GM06990 (cell line): ENCODE data around the gene PTPRM.

ENCODE experiments used
- DNase-seq: peaks from one replicate; pipeline ENCODE4 v3.0.0-alpha.2; 2011; ENCODE audit not compliant: insufficient read length; ENCODE audit errors: extremely low read depth
- H3K27me3 ChIP-seq: replicated peaks from 2 replicates; pipeline ENCODE4 v1.6.0; 2011; ENCODE audit warnings: low read length; ENCODE audit not compliant: control insufficient read depth, insufficient read depth
- H3K36me3 ChIP-seq: 2 replicates; pipeline ENCODE4 v1.5.1; 2011; ENCODE audit warnings: low read length; ENCODE audit not compliant: control insufficient read depth, insufficient read depth
- H3K4me3 ChIP-seq: replicated peaks from 2 replicates; pipeline ENCODE4 v1.5.1; 2011; ENCODE audit warnings: low read depth, mild to moderate bottlenecking, control low read depth, low read length
- TF ChIP-seq, protein P1 (sequence below): IDR thresholded peaks from 2 replicates; pipeline ENCODE4 v1.5.1; 2011; ENCODE audit warnings: low read length, control low read depth, mild to moderate bottlenecking, inconsistent platforms; ENCODE audit not compliant: insufficient read depth, poor library complexity, severe bottlenecking

Gene PTPRM

GRCh38 chr18:8300751-8301410, 733.8 kb downstream of the PTPRM start:
- DNase-seq, result no peak

GRCh38 chr18:8301427-8302172, 734.5 kb downstream of the PTPRM start:
- DNase-seq, result no peak
- H3K36me3 ChIP-seq, result no peaks in the 10 kb centered on the region
- TF ChIP-seq, protein P1, sequence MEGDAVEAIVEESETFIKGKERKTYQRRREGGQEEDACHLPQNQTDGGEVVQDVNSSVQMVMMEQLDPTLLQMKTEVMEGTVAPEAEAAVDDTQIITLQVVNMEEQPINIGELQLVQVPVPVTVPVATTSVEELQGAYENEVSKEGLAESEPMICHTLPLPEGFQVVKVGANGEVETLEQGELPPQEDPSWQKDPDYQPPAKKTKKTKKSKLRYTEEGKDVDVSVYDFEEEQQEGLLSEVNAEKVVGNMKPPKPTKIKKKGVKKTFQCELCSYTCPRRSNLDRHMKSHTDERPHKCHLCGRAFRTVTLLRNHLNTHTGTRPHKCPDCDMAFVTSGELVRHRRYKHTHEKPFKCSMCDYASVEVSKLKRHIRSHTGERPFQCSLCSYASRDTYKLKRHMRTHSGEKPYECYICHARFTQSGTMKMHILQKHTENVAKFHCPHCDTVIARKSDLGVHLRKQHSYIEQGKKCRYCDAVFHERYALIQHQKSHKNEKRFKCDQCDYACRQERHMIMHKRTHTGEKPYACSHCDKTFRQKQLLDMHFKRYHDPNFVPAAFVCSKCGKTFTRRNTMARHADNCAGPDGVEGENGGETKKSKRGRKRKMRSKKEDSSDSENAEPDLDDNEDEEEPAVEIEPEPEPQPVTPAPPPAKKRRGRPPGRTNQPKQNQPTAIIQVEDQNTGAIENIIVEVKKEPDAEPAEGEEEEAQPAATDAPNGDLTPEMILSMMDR, result no peak
- no peak overlapping the region for H3K4me3 ChIP-seq
- H3K27me3 ChIP-seq, result no peaks in the 10 kb centered on the region

More at GRCh38 chr18:8300751-8301410, 733.8 kb downstream of the PTPRM start:
- H3K36me3 ChIP-seq, result no peaks in the 10 kb centered on the region
- no peaks in the 10 kb centered on the region for H3K27me3 ChIP-seq
- H3K4me3 ChIP-seq, result no peak overlapping the region
- TF ChIP-seq, protein P1, result no peak

DNA sequence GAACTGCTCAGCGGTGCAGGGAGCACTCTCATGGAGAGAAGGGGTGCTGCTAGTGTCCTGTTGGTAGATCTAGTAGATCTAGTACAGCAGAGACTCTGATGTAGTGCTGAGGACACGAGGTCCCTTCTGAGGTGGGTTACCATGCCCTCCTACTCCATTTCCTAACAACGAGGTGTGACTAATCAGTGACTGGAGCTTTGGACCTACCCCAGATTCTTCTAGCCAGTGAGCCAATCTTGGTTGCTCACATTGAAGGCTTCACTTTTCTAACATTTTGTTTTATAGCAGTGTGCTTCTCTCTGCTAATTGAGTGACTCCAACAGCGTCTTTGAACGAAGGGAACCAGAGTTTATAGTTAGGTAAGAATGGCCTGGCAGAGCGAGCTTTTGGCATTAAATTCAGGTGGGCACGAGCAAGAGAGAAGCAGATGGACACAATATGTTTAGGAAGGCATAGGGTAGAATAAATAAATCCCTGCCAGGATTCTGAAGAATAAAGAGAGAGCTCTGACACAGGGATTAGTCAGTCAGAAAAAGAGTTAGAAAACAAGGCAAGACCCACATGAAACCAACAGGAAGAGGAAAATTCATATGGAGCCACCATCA, 736.1 kb downstream of the PTPRM start:
- no peaks in the 10 kb centered on the region for H3K36me3 ChIP-seq
- TF ChIP-seq, protein P1, result no peak
- no peaks in the 10 kb centered on the region for H3K27me3 ChIP-seq
- no peak overlapping the region for H3K4me3 ChIP-seq
- DNase-seq, result no peak

GRCh38 chr18:8307960-8308359, 740.8 kb downstream of the PTPRM start:
- no peak for DNase-seq
- TF ChIP-seq, protein P1, result no peak
- H3K27me3 ChIP-seq, result no peaks in the 10 kb centered on the region

DNA sequence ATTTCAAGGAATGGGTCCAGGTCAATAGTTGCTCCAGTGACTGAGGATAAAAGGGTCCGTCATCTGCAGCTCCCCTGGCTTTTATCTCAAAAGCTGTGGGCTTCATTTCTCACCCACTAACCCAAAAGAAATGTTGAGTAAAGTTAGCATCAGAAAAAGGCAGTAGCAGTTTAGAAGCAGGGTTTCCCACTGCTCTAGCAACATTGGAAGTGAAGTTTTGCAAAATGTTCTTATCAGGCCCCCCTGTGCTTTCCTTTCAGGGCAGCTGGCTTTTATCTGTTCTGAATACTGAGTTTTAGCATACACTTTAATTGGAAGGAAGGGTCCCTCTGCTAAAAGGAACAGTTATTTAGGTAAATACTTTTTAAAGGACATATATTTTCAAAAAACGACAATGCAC, 745.9 kb downstream of the PTPRM start:
- DNase-seq, result no peak
- Histone ChIP-seq H3K4me3 (no peak overlapping the region), H3K27me3 (no peaks in the 10 kb centered on the region), H3K36me3 (no peaks in the 10 kb centered on the region)
- TF ChIP-seq, protein P1, result no peak

More at GRCh38 chr18:8307960-8308359, 740.8 kb downstream of the PTPRM start:
- H3K4me3 ChIP-seq, result no peak overlapping the region
- no peaks in the 10 kb centered on the region for H3K36me3 ChIP-seq
